Astrocyte (in vitro differentiated cells and primary cell): ENCODE results near the gene HLA-DQB1.

Experiments
- EZH2 ChIP-seq: IDR thresholded peaks from 2 replicates; pipeline ENCODE4 v1.6.1; 2012; ENCODE audit warnings: mild to moderate bottlenecking, low read length, inconsistent platforms; ENCODE audit not compliant: insufficient read depth
- TF ChIP-seq, protein P1 (sequence below): IDR thresholded peaks from 2 replicates; pipeline ENCODE4 v1.5.1; 2011; ENCODE audit warnings: low read depth, mild to moderate bottlenecking, inconsistent platforms, low read length, moderate library complexity; ENCODE audit not compliant: insufficient read depth

DNA sequence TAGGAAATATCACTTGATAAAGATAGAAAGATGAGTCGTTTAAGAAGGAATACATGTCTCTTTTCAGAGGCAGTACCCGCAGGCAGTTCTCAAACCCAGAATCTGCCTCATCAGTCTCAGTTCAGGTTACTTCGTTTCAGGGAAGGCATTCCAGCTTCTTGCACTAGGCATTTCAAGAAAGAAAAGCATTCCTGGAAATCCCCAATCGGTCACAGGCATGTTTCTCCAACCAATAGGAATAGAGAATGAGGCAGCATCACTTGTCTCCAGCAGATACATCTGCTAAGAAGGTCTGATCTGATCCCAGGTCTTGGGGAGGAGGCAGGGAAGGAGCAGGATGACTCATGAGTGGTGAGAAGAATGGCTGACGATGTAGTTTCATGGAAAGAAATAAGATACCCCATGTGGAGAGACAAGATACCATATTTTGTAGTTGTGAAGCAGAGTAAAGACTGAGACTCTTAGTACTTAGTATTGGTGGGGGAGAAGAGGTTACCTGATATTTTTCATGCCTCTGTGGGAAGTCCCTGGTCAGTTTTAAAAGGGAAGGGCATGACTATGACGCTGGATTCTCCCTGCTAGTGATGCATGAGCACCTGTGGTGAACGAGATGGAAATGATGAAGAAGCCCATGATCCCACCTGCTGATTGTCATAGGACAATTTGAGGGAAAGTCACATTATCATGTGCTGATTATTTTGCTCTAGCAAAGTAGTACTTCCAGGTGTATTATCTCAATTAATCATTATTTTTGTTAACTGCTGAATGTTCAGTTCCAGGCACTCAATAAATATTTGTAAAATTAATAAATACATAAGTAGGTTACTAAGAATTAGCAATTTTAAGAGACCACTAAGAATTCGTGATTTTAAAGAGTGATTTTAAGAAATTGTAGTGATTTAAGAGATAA is 56.5 kb downstream of the HLA-DQB1 start:
- TF ChIP-seq, protein P1, sequence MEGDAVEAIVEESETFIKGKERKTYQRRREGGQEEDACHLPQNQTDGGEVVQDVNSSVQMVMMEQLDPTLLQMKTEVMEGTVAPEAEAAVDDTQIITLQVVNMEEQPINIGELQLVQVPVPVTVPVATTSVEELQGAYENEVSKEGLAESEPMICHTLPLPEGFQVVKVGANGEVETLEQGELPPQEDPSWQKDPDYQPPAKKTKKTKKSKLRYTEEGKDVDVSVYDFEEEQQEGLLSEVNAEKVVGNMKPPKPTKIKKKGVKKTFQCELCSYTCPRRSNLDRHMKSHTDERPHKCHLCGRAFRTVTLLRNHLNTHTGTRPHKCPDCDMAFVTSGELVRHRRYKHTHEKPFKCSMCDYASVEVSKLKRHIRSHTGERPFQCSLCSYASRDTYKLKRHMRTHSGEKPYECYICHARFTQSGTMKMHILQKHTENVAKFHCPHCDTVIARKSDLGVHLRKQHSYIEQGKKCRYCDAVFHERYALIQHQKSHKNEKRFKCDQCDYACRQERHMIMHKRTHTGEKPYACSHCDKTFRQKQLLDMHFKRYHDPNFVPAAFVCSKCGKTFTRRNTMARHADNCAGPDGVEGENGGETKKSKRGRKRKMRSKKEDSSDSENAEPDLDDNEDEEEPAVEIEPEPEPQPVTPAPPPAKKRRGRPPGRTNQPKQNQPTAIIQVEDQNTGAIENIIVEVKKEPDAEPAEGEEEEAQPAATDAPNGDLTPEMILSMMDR = no peak
- TF ChIP-seq EZH2 = no peak
